Measurements from ENCODE around the gene DRC3. TPM values are rescaled to one million over a fixed set of nuclear protein-coding genes. Genes with fewer than 3 reads are reported as not detected.

DRC3 gene
- total and polyA plus RNA-seq, 2 donors (not counting 1 experiment from before 2014, with no cell fraction given), result 0.17 TPM; not detected in 1

GRCh38 chr17:17926840-17927449 is 45.7 kb upstream of the DRC3 start:
- no peaks in the 10 kb centered on the region for H3K27me3 ChIP-seq (replicated peaks in 1 of 4; ENCODE audit: control extremely low read depth in 1 of 4, control insufficient read depth in 3 of 4, insufficient read depth in 4 of 4, low read length in 3 of 4)
- no peak overlapping the region for H3K27ac ChIP-seq (ENCODE audit: low read length in 2 of 2)
- H3K4me1 ChIP-seq (ENCODE audit: control insufficient read depth in 2 of 2, insufficient read depth in 2 of 2, low read length in 2 of 2), result no peaks in the 10 kb centered on the region
- Mint-ChIP-seq H3K27me3 (no peaks in the 10 kb centered on the region), H3K9me3 (ENCODE audit: insufficient read depth) (no peaks in the 10 kb centered on the region), H3K27ac (no peak overlapping the region), H3K4me3 (no peak overlapping the region), H3K4me1 (peaks cover 3% of the 10 kb centered on the region)
- ATAC-seq (ENCODE audit: low read depth) (no peak), DNase-seq (no peak)
- H3K4me3 ChIP-seq (ENCODE audit: control extremely low read depth in 1 of 5, extremely low read depth in 1 of 5, insufficient read depth in 1 of 5, low read depth in 2 of 5, low read length in 4 of 5), result no peak overlapping the region
- CTCF ChIA-PET, result interaction anchor here (0.6 to 1.0 kb wide), 2 partner anchors 30 to 532 kb away, joined by 3 read pairs; no protein-coding TSS in a partner anchor
- H3K36me3 ChIP-seq (replicated peaks in 1 of 2; ENCODE audit: control extremely low read depth in 1 of 2, control insufficient read depth in 1 of 2, extremely low read depth in 1 of 2, insufficient read depth in 2 of 2, low read length in 1 of 2), result no peaks in the 10 kb centered on the region
- H4K20me1 ChIP-seq (ENCODE audit: control insufficient read depth, insufficient read depth, low read length, poor library complexity, severe bottlenecking), result peaks cover 7% of the 10 kb centered on the region
- H3K79me2 ChIP-seq (ENCODE audit: control insufficient read depth, insufficient read depth, low read length), result peaks cover 8% of the 10 kb centered on the region
- intact Hi-C loops (cut with micrococcal nuclease), result no loop called here
- 47% methylated on average over 3 of the region's 5 CpGs for WGBS (ENCODE audit: insufficient coverage)
- H2AFZ ChIP-seq (ENCODE audit: insufficient read depth, low read depth, low read length, poor library complexity, severe bottlenecking), result no peak overlapping the region
- H3K4me2 ChIP-seq (replicated peaks; ENCODE audit: low read depth, low read length, poor library complexity, severe bottlenecking), result no peak overlapping the region
- TF ChIP-seq CTCF (IDR thresholded peaks at IDR 0.05) (no peak), EZH2 (IDR thresholded peaks at IDR 0.05; ENCODE audit: borderline replicate concordance, insufficient read depth, low read depth, low read length, poor library complexity, severe bottlenecking) (no peak)
- H3K9ac ChIP-seq (ENCODE audit: low read length), result no peak overlapping the region
- H3K9me3 ChIP-seq (ENCODE audit: control extremely low read depth in 1 of 3, control insufficient read depth in 2 of 3, insufficient read depth in 1 of 3, low read length in 2 of 3), result peaks cover 0 to 3% (median 0%) of the 10 kb centered on the region in 3 donors
- POLR2A ChIA-PET, result no interaction called here

DNA sequence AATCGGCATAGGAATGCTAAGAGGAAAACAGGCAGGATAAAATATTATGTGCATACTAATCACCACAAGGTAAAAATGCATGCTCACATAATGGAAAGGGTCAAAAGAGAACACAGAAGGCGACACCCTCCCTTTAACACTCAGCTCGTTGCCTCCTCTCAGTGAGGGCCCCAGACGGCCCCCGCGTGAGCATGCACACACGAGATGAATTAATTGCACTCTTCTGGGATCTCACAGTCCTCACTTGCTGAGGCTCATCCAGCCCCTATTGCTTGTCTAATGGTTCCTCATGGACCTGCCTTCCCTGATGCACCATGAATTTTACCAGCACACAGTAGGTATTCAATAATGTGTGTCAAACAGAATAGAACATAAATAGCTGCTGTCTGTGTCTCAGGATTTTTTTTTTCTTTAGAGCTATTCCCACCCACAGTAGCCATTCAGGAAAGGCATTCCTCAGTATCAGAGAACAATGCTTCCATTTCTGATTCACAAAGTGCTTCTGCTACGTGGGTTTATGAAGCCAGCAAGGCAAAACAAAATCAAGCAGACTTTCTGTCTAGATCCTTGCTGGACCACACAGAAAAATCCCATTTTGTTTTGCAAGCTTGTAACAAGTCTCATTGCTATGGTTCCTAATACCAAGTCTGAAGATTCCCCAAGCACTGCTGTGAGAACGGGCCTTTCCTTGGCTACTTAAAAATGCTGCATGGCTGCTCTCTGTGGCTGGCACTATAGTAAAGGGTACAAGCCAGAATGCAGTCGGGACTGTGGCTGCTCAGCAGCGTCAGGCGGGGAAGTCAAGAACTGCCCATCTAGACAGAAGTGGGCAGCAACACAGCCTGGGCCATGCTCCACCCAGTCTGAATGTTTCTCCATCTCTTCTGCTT is 44.0 kb upstream of the DRC3 start:
- no peak overlapping the region for H3K4me2 ChIP-seq (replicated peaks; ENCODE audit: low read depth, low read length, poor library complexity, severe bottlenecking)
- ATAC-seq (ENCODE audit: low read depth) (no peak), DNase-seq (no peak)
- no peak for TF ChIP-seq CTCF (IDR thresholded peaks at IDR 0.05)
- no peak for TF ChIP-seq EZH2 (IDR thresholded peaks at IDR 0.05; ENCODE audit: borderline replicate concordance, insufficient read depth, low read depth, low read length, poor library complexity, severe bottlenecking)
- Mint-ChIP-seq H3K4me1 (peaks cover 3% of the 10 kb centered on the region), H3K27me3 (no peaks in the 10 kb centered on the region), H3K27ac (no peak overlapping the region), H3K4me3 (no peak overlapping the region), H3K9me3 (ENCODE audit: insufficient read depth) (no peaks in the 10 kb centered on the region)
- 95% methylated on average over 11 of the region's 12 CpGs for WGBS (ENCODE audit: insufficient coverage)
- H3K4me1 ChIP-seq (ENCODE audit: control insufficient read depth in 2 of 2, insufficient read depth in 2 of 2, low read length in 2 of 2), result no peaks in the 10 kb centered on the region
- ChIA-PET CTCF (no interaction called here), POLR2A (no interaction called here)
- peaks cover 8% of the 10 kb centered on the region for H3K79me2 ChIP-seq (ENCODE audit: control insufficient read depth, insufficient read depth, low read length)
- no peaks in the 10 kb centered on the region for H3K36me3 ChIP-seq (replicated peaks in 1 of 2; ENCODE audit: control extremely low read depth in 1 of 2, control insufficient read depth in 1 of 2, extremely low read depth in 1 of 2, insufficient read depth in 2 of 2, low read length in 1 of 2)
- H3K27ac ChIP-seq (ENCODE audit: low read length in 2 of 2), result no peak overlapping the region
- peaks cover 16% of the 10 kb centered on the region for H4K20me1 ChIP-seq (ENCODE audit: control insufficient read depth, insufficient read depth, low read length, poor library complexity, severe bottlenecking)
- no peak overlapping the region for H2AFZ ChIP-seq (ENCODE audit: insufficient read depth, low read depth, low read length, poor library complexity, severe bottlenecking)
- H3K27me3 ChIP-seq (replicated peaks in 1 of 4; ENCODE audit: control extremely low read depth in 1 of 4, control insufficient read depth in 3 of 4, insufficient read depth in 4 of 4, low read length in 3 of 4), result no peaks in the 10 kb centered on the region
- intact Hi-C loops (cut with micrococcal nuclease), result no loop called here
- H3K9ac ChIP-seq (ENCODE audit: low read length), result no peak overlapping the region
- H3K4me3 ChIP-seq (ENCODE audit: control extremely low read depth in 1 of 5, extremely low read depth in 1 of 5, insufficient read depth in 1 of 5, low read depth in 2 of 5, low read length in 4 of 5), result no peak overlapping the region
- H3K9me3 ChIP-seq (ENCODE audit: control extremely low read depth in 1 of 3, control insufficient read depth in 2 of 3, insufficient read depth in 1 of 3, low read length in 2 of 3), result no peaks in the 10 kb centered on the region

Measured in B cell (primary cell).